ENCODE measurements around the gene TMEM86A. TPM values are rescaled to one million over a fixed set of nuclear protein-coding genes. Genes with fewer than 3 reads are reported as not detected.

TMEM86A gene, protein sequence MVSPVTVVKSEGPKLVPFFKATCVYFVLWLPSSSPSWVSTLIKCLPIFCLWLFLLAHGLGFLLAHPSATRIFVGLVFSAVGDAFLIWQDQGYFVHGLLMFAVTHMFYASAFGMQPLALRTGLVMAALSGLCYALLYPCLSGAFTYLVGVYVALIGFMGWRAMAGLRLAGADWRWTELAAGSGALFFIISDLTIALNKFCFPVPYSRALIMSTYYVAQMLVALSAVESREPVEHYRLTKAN
- 1.2 TPM in 2 replicates for total RNA-seq

DNA sequence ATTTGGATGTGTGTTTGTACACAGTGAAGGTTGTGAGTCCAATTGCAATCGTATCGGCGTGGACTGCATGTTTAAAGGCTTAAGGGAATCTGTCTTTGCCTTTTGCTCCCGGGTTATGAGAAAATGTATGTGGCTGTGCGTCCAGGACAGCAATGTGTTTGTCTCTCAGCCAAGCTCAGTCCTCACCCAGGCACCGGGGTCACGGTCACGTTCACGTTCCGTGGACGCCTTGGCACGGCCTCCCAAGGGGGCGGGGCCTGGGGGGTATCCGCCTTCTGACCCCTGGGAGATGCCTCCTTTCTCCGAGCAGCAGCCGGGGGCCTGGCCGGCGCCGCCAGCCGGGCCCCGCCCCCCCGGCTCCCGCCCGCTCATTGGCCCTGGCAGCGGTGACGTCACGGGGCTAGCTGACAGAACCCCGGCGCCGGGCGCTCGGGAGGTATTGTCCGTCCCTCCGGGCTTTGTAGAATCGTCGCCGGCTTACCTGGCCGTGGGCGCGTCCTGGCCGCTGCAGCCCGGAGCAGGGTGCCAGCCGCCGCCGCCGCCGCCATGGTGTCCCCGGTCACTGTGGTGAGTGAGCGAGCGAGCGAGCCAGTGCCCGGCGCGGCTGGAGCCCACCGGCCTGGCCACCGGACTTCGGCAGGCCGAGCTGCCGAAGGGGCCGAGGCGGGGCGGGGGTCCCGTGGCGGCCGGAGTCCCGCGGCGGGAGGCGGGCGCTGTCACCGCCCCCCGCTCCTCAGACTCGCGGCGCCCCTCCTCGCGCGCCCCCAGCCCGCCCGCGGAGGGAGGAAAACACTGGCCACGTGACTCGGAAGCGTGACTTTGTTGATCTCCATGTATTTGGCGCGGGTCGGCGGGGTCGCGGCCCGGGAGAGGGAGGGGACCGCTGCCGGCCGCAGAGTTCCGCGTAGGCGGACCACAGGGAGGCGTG lies at the start of gene TMEM86A:
TMEM86A (plus strand) TSS at position 439 of the 928 bp plus-strand sequence; CDS start at position 547, 108 bp downstream.

DNA sequence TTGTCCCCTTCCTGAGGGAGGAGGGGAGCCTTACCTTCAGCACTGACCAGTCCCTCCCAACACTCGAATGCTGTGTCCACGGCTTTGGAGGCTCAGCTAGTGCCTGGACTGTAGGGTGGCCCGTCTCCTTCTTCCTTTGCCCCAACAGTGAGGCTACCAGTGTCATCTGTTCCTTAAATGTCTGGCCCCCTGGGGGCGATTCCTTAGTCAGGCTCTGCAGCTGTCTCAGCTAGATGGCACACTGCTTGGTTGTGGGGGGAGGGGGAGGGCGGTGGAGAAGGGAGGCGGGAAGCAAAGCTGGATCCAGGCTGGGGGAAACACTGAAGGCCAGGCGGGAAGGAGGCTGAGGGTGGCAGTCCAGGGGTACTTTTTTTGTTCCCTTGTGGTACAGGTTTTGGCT lies 27.5 kb downstream of the TMEM86A start, which contains the start of gene IGSF22:
IGSF22 (minus strand) TSS at position 149 of the 400 bp plus-strand sequence. CDS start 1,952 bp downstream, outside the sequence.

Other genes starting within 250 kb of the TMEM86A start
- gene LDHAL6A, start 242.9 kb upstream of the TMEM86A start, total RNA-seq = not detected in 2 replicates
- gene TSG101, start 171.8 kb upstream of the TMEM86A start, total RNA-seq = 62.2 and 125 TPM in 2 replicates
- 11.9 and 17.9 TPM in 2 replicates for gene UEVLD, start 110.0 kb upstream of the TMEM86A start, total RNA-seq
- not detected in 2 replicates for gene MISFA, start 99.0 kb upstream of the TMEM86A start, total RNA-seq
- 14.2 TPM in 2 replicates for gene SPTY2D1, start 64.4 kb upstream of the TMEM86A start, total RNA-seq
- not detected in 2 replicates for gene IGSF22, start 27.4 kb downstream of the TMEM86A start, total RNA-seq
- gene PTPN5, start 93.0 kb downstream of the TMEM86A start, total RNA-seq = not detected in 2 replicates
- gene MRGPRX1, start 240.6 kb downstream of the TMEM86A start, total RNA-seq = not detected in 2 replicates